Upper lobe of left lung (tissue), 4 donors: ENCODE data around the gene CLDN7.

ENCODE experiments used
- EP300 ChIP-seq, 4 donors: sonication (generic); formaldehyde crosslinking; IDR thresholded peaks; one replicate each; pipeline ENCODE4 v1.5.1; 2017; ENCODE audit warnings: antibody characterized with exemption in 4 of 4, control low read depth in 2 of 4
- TF ChIP-seq, protein P1 (sequence below), 6 experiments: fragments of 450-650 bp in 4 of 6; fragments of 200-600 bp in 2 of 6; sonication (generic) in 2 of 6; IDR thresholded peaks; one replicate each; pipeline ENCODE4 v1.5.1; 2016 to 2019; ENCODE audit warnings: antibody characterized with exemption in 6 of 6

DNA sequence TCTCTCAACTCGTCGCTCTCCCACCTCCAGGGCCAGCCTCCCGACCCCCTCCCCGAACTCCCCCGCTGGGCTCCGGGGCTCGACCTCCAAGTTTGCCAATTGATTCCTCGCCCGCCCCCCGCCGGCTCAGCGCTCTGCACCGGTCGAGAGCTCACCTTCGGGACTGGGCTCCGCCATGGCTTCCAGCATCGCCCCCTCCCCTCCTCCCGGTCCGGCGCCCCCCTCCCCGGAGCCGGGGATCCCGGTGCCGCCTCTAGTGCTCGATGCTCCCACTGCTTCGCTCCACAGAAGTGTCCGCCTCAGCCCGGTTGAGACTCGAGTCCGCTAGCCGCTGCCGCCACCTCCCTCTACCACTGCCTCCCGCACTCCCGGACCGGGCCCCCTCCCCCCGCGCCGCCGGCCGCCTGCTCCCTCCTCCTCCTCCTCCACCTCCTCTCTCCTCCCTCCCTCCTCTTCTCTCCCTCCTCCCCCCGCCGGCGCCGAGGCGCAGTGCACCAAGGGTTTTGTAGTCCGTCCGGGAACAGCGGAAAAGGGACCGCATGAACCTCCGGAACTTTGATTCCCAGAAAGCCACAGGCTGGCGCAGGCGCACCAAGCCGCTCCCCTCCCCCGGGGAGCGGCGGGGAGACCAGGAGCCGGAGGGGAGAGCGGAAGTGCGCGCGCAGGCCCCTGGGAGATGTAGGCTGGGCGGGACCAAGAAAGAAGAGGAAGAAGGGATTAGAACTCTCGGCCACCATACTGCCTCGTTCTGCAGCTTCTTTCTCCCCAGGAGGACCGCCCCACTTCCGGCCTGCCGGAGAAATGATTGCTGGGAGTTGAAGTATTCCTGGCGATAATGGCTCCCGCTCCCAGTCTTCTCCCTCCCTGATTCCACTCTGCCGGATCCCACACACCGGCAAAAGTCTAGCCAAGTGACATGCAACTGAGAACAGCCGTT, 22.9 kb downstream of the CLDN7 start, which contains the start of gene PHF23:
- peak in 2 of 4 donors; percentile 51 to 52 for TF ChIP-seq EP300 (IDR thresholded peaks at IDR 0.05)
- TF ChIP-seq, protein P1, sequence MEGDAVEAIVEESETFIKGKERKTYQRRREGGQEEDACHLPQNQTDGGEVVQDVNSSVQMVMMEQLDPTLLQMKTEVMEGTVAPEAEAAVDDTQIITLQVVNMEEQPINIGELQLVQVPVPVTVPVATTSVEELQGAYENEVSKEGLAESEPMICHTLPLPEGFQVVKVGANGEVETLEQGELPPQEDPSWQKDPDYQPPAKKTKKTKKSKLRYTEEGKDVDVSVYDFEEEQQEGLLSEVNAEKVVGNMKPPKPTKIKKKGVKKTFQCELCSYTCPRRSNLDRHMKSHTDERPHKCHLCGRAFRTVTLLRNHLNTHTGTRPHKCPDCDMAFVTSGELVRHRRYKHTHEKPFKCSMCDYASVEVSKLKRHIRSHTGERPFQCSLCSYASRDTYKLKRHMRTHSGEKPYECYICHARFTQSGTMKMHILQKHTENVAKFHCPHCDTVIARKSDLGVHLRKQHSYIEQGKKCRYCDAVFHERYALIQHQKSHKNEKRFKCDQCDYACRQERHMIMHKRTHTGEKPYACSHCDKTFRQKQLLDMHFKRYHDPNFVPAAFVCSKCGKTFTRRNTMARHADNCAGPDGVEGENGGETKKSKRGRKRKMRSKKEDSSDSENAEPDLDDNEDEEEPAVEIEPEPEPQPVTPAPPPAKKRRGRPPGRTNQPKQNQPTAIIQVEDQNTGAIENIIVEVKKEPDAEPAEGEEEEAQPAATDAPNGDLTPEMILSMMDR (IDR thresholded peaks at IDR 0.05) = peak in 4 of 6 experiments; percentile 65 to 83 (median 70)
